Stimulated activated CD8-positive, alpha-beta memory T cell treated with anti-CD3 and anti-CD28 coated beads, Interleukin-7, amount 100 ng/mL, for 48 hours (primary cell): ENCODE results near the gene CD200R1.

ENCODE experiments used
- DNase-seq, 2 donors: peaks; one replicate each; pipeline ENCODE4 v3.0.0-alpha.2; 2020; ENCODE audit warnings: low read depth in 1 of 2; ENCODE audit errors: extremely low read depth in 1 of 2

The CD200R1 gene

DNA sequence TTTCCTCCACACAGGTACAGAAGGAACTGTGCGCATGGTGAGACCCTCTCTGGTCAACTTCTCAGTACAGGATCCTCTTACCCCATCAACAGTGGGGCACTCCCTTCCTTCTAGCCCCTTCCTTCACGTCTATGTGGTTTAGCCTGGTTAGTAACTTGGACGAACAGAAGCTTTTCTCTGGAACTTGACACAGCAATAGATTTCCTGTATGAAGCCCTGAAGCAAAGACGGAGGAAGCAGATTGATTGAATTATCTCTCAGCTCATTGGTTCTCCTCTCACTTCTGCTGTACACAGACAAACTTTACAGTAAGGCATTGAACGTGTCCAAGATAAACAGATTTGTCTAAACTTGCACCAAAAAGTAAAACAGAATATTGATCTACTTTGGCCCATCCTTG, at the start of gene CD200R1:
Gene CD200R1 (minus strand): TSS at position 210 of the 400 bp plus-strand sequence. CDS start 246 bp downstream, outside the sequence.
- DNase-seq: no peak

DNA sequence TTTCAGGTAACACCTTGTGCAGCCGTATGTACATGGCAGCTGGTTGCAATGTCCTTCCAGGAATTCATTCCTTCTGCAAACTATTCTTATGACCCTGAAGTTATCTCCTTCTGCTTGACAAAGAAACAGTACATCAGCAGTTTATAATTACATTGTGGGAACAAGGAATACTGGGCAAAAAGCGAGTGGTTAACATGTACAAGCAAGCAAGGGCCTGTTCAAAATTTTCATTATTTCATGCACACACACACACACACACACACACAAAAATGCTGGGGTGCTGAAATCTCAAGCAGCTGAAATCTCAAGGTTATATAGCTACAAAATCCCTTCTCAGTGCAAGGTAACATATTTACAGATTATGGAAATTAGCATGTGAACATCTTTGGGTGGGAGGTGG, 46.6 kb upstream of the CD200R1 start:
- no peak for DNase-seq

GRCh38 chr3:113019182-113020137, 44.6 kb upstream of the CD200R1 start:
- DNase-seq: peak; percentile 79 to 87

DNA sequence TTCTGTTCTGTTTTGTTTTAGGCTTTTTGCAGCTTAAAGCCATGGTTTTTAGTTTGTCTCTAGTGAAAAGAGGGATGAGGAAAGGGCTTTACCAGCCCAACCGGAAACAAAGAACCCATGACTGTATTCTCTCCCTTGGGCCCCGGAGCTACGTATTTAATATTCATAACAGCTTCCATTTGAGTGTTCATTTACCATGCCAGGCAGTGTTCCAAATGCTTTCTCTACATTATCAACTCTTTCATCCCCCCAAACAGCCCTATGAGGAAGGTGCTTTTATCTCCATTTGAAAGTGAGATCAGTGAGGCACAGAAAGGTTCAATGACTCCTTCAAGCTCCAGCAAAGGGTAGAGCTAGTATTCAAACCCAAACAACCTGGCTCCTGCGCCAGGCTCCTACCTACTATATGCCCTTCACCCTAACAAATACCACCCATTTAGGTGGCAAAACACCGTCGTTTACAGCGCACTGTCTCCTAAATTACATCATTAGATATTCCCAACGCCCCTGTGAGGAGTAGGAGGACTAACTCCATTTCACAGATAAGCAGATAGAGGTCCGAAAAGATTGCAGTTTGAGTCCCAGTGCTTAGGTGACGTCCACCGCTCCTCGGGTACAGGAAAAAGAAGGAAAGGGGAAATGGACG, 43.8 kb upstream of the CD200R1 start:
- no peak for DNase-seq

- DNase-seq: no peak
Observed at GRCh38 chr3:113013593-113013992, 38.7 kb upstream of the CD200R1 start.

DNA sequence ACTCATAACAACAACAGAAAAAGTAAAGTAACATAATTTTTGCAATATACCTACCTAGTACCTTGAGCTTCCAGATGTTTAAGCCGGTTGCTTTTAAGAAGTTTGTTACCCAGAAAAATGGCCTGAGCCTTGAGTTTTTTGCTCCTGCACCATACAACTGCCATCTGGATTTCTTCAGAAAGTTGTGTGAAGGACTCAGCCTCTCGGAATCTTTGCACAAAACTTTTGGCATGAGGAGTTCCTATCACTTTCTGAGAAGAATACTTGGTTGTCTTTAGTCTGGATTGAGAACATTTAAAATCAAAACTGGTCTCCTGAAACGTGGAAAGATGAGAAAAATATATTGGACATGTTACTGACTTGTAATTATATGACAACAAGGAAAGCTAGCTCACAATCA, 33.2 kb upstream of the CD200R1 start:
- DNase-seq: no peak

- no peak for DNase-seq
Observed at GRCh38 chr3:113006359-113007056, 31.6 kb upstream of the CD200R1 start.

- no peak for DNase-seq
Observed at GRCh38 chr3:113005611-113006010, 30.7 kb upstream of the CD200R1 start.

DNA sequence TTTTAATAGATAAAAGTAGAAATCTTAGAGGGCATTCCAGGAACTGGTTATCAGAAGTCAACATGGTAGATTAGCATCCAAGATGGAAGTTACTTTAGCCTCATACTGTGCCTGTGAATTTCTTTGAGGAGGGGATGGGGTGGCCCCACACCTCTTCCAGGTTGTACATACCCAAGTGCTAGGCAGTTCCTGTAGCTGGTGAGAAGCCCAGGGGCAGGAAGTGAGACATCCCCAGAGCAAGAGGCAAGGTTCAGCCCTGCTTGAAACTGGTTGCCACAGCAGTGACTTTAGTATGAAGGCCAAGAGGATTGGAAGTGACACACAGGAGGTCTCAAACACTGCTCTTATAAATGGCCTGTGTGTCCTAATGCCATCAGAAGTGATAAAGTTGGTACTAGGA, 27.8 kb upstream of the CD200R1 start:
- DNase-seq: peak in 1 of 2 donors; percentile 25

DNA sequence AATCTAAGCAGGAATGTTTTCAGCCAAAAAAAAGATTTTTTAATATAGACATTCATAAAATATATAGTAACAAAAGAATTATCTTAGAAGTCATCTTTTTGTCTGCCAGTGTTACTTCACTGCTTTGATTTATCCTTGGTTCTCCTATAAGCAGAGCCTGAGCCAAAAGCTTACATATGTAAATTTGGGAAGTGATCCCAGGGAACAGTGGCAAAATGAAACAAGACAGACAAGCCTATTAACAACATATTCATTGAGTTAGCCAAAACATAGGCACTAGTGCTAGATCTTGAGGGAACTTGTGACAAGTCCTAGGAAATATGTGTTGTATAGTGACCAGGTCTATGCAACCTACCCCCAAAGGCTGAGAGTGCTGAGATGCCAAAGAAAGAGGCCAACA, 27.1 kb upstream of the CD200R1 start:
- DNase-seq: no peak

DNA sequence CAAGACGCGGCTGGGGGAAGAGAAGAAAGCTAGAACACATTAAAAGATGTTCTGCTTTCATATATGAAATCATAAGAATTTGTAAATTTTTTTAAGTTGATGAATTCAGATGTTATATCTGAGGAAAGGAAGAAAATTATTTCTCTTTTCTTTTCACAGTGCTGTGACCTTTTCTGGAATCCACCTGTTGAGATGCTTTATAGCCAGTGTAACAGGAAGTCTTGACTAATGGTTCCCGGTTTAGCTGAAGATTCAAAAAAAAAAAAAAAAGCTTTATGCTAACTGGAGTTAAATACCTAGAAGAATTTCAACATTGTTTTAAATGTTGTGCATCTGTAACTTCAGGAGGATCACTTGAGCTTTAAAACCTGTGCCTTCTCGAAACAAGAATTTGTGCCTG, 25.8 kb upstream of the CD200R1 start:
- DNase-seq: no peak

- no peak for DNase-seq
Observed at GRCh38 chr3:112995800-112996199, 20.9 kb upstream of the CD200R1 start.

DNA sequence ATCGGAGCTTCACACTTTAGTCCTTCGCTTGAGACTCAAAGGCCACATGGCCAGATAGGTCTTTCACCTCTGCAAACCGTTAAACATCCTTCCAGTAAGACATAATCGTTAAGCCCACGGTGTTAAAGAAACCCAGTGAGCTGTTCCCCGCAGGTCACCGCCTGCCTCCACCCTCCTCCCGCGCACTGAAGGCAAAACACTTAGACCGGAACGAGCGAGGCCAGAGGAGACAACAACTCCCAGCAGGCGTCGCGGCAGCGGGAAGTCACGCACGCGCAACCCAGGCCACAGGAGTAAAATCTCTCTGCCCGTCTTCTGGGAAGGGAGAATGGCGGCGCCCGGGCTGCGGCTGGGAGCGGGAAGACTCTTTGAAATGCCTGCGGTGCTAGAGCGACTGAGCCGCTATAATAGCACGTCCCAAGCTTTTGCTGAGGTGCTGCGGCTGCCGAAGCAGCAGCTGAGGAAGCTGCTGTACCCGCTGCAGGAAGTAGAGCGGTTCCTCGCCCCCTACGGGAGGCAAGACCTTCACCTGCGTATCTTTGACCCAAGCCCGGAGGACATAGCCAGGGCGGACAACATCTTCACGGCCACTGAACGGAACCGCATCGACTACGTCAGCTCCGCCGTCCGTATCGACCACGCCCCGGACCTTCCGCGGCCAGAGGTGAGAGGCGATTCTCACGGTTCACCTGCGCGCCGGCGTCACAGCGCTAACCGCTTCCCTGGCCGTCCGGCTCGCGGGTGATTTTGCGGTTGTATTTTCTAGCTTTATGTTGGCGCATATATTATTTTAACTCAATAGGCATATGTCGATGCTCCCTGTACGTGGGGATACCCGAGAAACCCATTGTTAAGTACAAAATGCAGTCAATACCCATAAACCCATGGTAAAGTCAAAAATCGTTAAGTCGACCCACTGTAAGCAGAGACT, 16.0 kb upstream of the CD200R1 start, which contains the start of gene GTPBP8:
Gene GTPBP8 (plus strand): TSS at position 313 of the 931 bp plus-strand sequence. CDS start 16 bp downstream, at position 329.
- peak; percentile 73 to 84 for DNase-seq

GRCh38 chr3:112987710-112988334, 12.9 kb upstream of the CD200R1 start:
- DNase-seq: no peak

DNA sequence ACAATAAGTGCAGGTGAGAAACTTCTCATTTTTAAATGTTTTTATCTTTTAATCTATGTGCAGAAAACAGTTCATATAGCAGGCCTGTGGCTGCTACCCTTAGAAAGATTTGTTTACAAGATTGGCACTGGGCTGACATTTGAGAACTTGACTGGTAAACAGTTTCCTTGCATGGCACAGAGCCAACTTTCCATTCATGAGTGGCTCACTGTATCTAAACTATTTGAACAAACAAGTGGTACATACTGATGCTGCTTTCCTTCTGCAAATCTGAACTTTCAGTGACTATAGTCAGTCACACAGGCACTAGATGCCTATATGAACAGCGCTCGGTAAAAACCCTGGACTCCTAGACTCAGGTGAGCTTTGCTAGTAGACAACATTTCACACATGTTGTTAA, 9.6 kb upstream of the CD200R1 start:
- DNase-seq: no peak

DNA sequence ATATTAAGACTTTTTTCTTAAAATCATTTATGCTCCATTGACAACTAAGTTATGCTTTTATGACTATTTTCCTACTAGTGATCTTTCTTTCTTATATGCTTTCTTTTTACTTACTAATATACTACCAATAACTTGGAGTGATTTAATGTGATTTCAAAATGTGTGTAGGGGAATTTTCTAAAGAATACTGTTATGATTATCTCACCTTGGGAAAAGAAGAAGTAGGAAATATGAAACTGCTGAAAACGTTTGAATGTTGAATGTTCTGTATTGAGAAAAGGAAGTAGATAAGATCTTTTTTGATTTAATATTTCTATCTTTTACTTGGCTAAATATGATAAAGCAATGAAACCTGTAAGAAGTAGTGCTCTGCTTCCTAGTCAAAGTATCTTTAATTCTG, 7.8 kb upstream of the CD200R1 start:
- DNase-seq: no peak

- DNase-seq: no peak
Observed at GRCh38 chr3:112980080-112980479, 5.2 kb upstream of the CD200R1 start.

DNA sequence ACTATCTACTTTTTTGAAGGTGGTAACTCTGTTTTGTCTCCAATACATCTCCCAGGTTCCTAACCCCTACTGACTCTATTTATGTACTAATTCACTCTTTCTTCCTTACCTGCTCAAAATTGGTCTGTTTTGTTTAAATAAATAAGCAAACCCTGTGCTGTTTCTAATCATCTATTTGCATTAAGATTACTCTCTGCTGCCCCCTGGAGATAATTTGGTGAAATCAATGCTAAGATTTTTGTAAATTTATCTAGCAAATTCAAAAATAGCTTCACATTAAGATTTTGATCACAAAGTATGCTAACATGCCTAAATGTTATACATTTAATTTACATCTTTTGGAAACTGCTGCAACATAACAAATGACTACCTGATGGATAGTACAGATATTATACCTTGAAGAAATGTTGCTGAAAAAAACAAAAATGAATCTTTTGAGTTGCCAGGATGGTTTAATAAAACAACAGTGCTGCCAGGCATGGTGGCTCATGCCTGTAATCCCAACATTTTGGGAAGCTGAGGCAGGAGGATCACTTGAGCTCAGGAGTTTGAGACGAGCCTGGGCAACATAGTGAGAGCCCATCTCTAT, 4.4 kb upstream of the CD200R1 start:
- DNase-seq: no peak

DNA sequence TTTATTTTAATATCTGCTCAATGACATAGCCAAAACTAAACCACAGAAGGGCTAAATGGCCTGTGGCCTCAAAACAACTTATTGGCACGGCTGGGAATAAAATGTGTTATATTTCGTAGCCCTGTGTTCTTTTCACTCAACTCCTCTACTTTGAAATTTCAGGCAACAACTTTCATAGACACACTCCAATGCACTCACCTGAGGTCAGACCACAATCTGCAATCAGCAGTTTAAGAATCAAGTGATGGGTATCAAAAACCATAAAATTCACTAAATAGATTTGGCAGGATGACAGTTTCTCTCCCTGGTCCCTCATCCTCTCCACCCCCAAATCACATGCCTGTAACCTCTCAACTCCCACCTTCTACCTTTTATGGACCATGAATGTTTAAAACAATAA, 2.0 kb upstream of the CD200R1 start:
- no peak for DNase-seq
